A172 (cell line): ENCODE results near the gene ST3GAL4. TPM values are rescaled to one million over a fixed set of nuclear protein-coding genes. Genes with fewer than 3 reads are reported as not detected.
"Not testable (repeated sequence)": the region's sequence is repeated elsewhere in the genome, so short reads cannot be mapped to it uniquely, and the experiment has no call there.

Experiments used
- DNase-seq: peaks from one replicate; pipeline ENCODE4 v3.0.0-alpha.2; 2015; ENCODE audit warnings: low spot score
- total RNA-seq: library from RNA; depleted of rRNA; stranded (reverse); fragments of >200 nt; shearing (Covaris generic); gene quantifications from 2 replicates; pipeline ENCODE4 v1.2.3, GENCODE V29; 2014

Gene ST3GAL4
- total RNA-seq, 1 experiment from 2014 or later = 16.7 TPM

DNA sequence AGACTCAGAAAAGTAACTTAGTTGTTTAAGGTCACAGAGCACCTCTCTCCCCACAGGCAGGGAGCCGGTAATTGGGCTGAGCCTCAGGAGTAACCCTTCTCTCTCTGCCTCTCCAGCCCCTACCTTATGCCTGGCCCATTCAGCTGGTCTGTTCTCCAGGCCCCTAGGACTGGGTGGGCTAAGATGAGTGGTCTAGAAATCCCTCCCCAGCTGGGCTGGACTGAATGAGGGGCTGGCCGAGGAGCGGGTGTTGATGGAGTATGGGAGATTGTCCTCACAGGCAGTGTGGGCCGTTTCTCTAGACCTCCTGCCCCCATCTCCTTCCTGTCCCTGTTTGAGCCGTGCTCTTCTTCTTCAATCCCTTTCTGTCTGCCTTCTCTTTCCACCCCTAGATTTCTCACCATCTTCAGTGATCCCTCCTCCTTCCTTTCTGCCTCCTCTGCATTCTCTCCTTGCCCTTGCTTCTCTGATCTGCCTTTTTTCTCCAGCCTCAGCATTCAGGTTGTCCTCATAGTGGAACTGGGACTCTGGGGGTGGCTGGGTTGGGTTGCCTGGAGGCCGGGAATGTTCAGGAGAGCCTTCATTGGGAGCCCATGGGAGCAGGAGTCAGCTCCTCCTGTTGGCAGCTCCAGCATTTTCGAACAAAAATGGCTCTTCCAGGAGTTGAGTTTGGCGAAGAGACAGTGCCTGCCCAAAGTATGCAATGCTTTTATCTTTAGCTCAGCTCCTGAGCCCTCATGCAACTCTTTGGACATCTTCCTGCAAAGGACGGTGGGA lies 7.6 kb downstream of the ST3GAL4 start:
- DNase-seq = no peak

- DNase-seq = no peak
These were observed 8.3 kb downstream of the ST3GAL4 start for GRCh38 chr11:126363706-126364248.

DNA sequence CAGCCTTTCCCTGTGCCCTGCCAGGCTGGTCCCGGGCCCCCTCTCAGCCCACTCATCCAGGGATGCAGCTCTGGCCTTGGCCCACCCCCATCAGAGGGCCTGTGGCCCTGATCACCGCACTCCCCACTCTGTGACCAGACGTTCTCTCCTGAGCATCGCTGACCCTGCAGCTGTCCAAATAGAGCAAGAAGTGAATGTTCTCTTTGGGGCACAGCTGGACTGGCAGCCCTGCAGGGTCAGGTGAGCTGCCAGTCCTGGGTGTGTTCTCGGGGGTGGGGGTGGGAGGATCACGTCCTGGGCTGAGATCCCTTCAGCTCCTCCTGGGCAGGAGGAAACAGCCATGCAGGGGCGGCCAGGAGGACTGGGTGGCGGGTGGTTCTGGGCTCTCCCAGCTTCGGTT lies 9.2 kb downstream of the ST3GAL4 start:
- not testable (repeated sequence) for DNase-seq

GRCh38 chr11:126365508-126365907 lies 10.0 kb downstream of the ST3GAL4 start:
- DNase-seq = not testable (repeated sequence)

DNA sequence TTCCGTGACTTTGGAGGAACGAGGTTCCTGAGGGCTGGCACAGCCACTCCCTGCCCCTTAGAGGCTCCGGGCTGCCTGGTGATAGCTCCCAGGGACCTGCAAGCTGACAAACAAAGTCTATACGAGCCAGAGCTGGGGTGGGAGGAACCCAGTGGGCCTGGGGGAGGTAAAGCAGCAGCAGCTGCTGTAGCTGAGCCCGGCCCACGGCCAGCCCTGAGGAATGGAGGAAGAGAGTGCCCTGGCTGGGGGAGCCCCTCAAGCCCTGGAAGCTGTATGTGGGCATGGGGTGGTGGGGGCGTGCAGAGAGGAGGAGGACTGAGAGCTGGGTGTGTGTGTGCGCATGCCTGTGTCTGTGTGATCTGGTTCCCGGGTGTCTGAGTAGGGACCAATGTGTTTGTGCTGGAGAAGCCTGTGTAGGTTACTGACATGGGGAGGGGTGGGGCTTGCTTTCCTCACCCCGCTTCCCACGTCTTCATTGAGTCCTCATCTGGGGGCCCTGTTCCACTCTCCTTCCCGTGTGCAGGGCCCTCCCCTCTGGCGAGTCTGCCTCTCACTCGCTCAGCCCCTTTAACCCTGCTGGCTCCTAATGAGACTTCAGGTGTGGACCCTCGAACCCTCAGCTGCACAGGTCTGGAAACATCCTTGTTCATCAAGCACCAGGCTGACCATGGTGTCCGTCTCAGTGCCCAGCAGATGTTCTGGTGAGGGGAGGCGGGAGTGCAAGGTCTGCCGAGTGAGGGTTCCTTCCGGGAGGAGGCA lies 10.8 kb downstream of the ST3GAL4 start:
- no peak for DNase-seq

GRCh38 chr11:126366823-126367654 lies 11.6 kb downstream of the ST3GAL4 start:
- not testable (repeated sequence) for DNase-seq

DNA sequence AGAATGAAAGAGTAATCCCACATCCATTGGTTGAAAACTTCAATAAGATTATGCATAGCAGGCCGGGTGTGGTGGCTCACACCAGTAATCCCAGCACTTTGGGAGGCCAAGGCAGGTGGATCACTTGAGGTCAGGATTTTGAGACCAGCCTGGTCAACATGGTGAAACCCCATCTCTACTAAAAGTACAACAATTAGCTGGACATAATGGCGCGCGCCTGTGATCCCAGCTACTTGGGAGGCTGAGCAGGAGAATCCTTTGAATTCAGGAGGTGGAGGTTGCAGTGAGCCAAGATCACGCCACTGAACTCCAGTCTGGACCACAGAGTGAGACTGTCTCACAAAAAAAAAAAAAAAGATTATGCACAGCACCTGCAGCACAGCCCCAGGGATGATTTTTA lies 12.3 kb downstream of the ST3GAL4 start:
- DNase-seq = not testable (repeated sequence)

DNA sequence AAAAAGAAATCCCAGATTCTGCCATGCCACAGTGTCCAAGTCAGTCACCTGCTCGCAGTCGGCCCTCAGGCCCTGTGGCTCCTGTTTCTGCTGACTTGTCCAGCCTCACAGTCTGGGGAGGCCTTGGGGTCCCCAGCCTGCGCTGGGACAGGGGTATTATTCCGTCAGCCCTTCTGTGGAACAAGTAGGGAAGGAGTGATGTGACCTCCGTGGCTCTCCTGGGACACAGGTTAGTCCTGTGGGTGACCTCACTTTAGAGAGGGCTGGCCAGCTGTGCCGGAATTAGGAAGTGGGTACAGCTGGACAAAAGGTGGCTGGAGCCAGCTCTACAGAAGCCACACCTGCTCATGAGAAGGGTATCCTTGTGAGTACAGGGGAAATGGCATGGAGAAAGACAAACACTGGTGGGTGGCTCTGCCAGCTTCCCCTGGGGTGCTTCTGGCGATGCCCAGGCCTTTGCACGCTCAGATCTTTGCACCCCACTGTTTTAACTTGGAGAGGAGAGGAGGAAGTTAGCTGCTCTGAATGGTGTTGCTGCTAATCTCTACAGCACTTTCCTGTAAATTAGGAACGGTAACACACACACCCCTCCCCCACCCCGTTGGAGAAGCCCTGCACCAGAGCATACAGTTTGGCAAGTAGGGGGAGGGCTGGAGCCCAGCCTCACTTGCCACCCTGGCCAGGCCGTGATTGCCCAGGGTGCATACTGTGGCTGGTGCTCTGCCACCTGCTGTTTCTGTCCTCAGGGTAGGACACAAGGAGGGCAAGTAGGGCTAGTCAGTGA lies 13.0 kb downstream of the ST3GAL4 start:
- not testable (repeated sequence) for DNase-seq

GRCh38 chr11:126370016-126370415 lies 14.5 kb downstream of the ST3GAL4 start:
- DNase-seq = no peak

DNA sequence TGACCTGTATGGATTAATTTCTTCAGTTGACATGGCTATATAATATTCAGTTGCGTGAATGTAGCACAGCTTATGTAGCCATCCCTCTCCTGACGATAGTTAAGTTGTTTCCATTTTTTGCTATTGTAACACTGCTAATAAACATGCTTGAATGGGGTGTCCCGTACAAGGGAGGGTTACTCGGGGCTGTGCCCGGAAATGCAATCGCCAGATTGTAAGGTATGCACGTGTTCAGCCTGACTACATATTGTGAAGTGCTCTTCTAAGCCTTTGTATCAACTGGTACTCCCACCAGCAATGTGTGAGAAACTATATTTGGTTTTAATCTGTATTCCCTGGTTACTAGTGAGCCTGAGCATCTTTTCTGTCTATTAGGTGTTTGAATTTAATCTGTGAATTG lies 16.1 kb downstream of the ST3GAL4 start:
- no peak for DNase-seq

DNA sequence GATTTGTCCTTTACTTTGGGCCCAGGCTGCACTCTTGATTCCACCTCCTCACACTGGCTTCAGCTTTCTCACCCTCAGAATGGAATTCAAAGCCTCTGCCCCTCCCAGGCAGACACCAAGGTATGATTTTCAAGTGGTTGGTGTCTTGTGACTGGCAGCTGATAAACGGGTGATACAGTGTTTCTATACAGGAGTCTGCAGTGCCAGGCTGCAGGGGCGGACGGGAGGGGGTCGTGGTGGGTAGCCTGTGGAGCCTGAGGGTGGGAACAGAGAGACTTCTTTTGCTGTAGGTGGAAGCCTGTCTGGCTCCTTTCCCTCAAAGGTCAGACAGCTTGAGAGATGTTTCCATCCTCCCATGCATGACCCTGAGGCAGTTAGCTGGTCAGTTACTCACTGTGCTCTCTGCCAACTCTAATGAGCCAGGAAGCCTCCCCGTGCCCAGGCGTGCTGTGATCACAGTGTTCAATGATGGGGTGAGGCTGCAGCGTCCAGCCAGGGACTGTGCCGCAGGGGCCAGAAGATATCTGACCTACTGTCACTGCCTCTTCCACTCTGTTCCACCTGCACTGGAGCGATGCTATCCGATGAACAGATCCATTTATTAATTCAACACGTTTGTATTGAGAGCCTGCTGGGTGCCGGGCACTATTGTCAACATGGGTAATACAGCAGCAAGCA lies 18.0 kb downstream of the ST3GAL4 start:
- DNase-seq = peak; percentile 28

- DNase-seq = not testable (repeated sequence)
These were observed 19.2 kb downstream of the ST3GAL4 start for GRCh38 chr11:126374562-126375300.

- no peak for DNase-seq
These were observed 20.2 kb downstream of the ST3GAL4 start for GRCh38 chr11:126375726-126376125.

- no peak for DNase-seq
These were observed 23.3 kb downstream of the ST3GAL4 start for GRCh38 chr11:126378763-126379162.

GRCh38 chr11:126380909-126381308 lies 25.4 kb downstream of the ST3GAL4 start:
- DNase-seq = no peak

GRCh38 chr11:126381960-126382359 lies 26.5 kb downstream of the ST3GAL4 start:
- DNase-seq = not testable (repeated sequence)

DNA sequence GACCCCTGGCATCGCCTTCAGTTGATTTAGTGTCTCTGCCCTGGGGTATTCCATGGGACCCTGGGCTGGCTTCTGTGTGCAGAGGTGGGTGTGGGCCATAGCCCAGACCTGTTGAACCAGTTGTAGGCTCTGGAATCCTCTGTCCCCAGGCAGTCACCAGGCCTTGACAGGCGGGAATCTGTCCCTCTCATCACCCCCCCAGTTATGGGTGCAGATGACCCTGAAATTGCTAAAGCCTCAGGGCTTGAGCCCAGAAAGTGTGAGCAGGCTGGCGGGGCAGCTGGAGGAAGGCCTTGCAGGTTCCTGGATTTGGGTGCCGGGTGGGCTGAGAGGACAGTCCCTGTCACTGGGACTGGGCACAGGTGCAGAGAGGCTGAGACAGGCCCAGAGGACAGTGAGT lies 27.2 kb downstream of the ST3GAL4 start:
- not testable (repeated sequence) for DNase-seq

- no peak for DNase-seq
These were observed 28.2 kb downstream of the ST3GAL4 start for GRCh38 chr11:126383339-126384335.
